Astrocyte (in vitro differentiated cells and primary cell): ENCODE data around the gene DEPDC7. TPM values are rescaled to one million over a fixed set of nuclear protein-coding genes. Genes with fewer than 3 reads are reported as not detected.

Source experiments
- DNase-seq: peaks from one replicate; pipeline ENCODE4 v3.0.0-alpha.2; 2010; ENCODE audit warnings: low read depth
- FAIRE-seq: peaks from 2 replicates; lab custom pipeline; 2011; peaks lifted over from hg19 to GRCh38; lab: Jason Lieb, UNC
- H2AFZ ChIP-seq: 2 replicates; pipeline ENCODE4 v1.6.0; 2012; ENCODE audit warnings: low read depth, low read length, inconsistent platforms
- H3K27ac ChIP-seq: 2 replicates; pipeline ENCODE4 v1.5.1; 2011; ENCODE audit warnings: low read depth, low read length, inconsistent platforms
- H3K27me3 ChIP-seq: 2 replicates; pipeline ENCODE4 v1.6.0; 2011; ENCODE audit warnings: low read length, inconsistent platforms; ENCODE audit not compliant: insufficient read depth
- H3K36me3 ChIP-seq: 2 replicates; pipeline ENCODE4 v1.5.1; 2011; ENCODE audit warnings: low read length, inconsistent platforms; ENCODE audit not compliant: insufficient read depth
- H3K4me1 ChIP-seq: 2 replicates; pipeline ENCODE4 v1.5.1; 2011; ENCODE audit warnings: low read length, inconsistent platforms; ENCODE audit not compliant: insufficient read depth
- H3K4me2 ChIP-seq: 2 replicates; pipeline ENCODE4 v1.6.0; 2012; ENCODE audit warnings: low read length, inconsistent platforms
- H3K4me3 ChIP-seq: 2 replicates; pipeline ENCODE4 v1.5.1; 2011; ENCODE audit warnings: low read depth, mild to moderate bottlenecking, low read length, inconsistent platforms; ENCODE audit not compliant: insufficient read depth
- H3K79me2 ChIP-seq: 2 replicates; pipeline ENCODE4 v1.6.0; 2012; ENCODE audit warnings: mild to moderate bottlenecking, low read length, inconsistent platforms; ENCODE audit not compliant: insufficient read depth
- H3K9ac ChIP-seq: 2 replicates; pipeline ENCODE4 v1.6.0; 2012; ENCODE audit warnings: mild to moderate bottlenecking, low read length, inconsistent platforms
- H3K9me3 ChIP-seq: 2 replicates; pipeline ENCODE4 v1.5.1; 2012; ENCODE audit warnings: low read depth, mild to moderate bottlenecking, low read length, inconsistent platforms; ENCODE audit not compliant: insufficient read depth
- H4K20me1 ChIP-seq: 2 replicates; pipeline ENCODE4 v1.6.0; 2012; ENCODE audit warnings: low read length, inconsistent platforms; ENCODE audit not compliant: insufficient read depth
- H3K27ac Mint-ChIP-seq: one replicate; pipeline ENCODE4 v1.8.0; 2021; ENCODE audit warnings: mild to moderate bottlenecking, mixed read lengths; ENCODE audit not compliant: unreplicated experiment
- H3K27me3 Mint-ChIP-seq: one replicate; pipeline ENCODE4 v1.8.0; 2021; ENCODE audit warnings: low read depth, mixed read lengths; ENCODE audit not compliant: unreplicated experiment
- H3K36me3 Mint-ChIP-seq: one replicate; pipeline ENCODE4 v1.8.0; 2021; ENCODE audit warnings: low read depth, mixed read lengths; ENCODE audit not compliant: unreplicated experiment
- H3K4me1 Mint-ChIP-seq: one replicate; pipeline ENCODE4 v1.8.0; 2021; ENCODE audit warnings: low read depth, mixed read lengths; ENCODE audit not compliant: unreplicated experiment
- H3K4me3 Mint-ChIP-seq: one replicate; pipeline ENCODE4 v1.8.0; 2021; ENCODE audit warnings: mild to moderate bottlenecking, moderate library complexity, mixed read lengths; ENCODE audit not compliant: unreplicated experiment
- H3K9me3 Mint-ChIP-seq: one replicate; pipeline ENCODE4 v1.8.0; 2021; ENCODE audit warnings: mild to moderate bottlenecking, mixed read lengths; ENCODE audit not compliant: unreplicated experiment
- EZH2 ChIP-seq: IDR thresholded peaks from 2 replicates; pipeline ENCODE4 v1.6.1; 2012; ENCODE audit warnings: mild to moderate bottlenecking, low read length, inconsistent platforms; ENCODE audit not compliant: insufficient read depth
- total RNA-seq: library from RNA; stranded (reverse); gene quantifications from 2 replicates; pipeline ENCODE4 v1.2.1, GENCODE V29; 2021
- TF ChIP-seq, protein P1 (sequence below): IDR thresholded peaks from 2 replicates; pipeline ENCODE4 v1.5.1; 2011; ENCODE audit warnings: low read depth, mild to moderate bottlenecking, inconsistent platforms, low read length, moderate library complexity; ENCODE audit not compliant: insufficient read depth

Gene DEPDC7
- total RNA-seq, 1 donor from 2014 or later: 3.7 TPM

GRCh38 chr11:33059331-33060007 is 43.8 kb downstream of the DEPDC7 start:
- no peak overlapping the region for H3K9ac ChIP-seq
- H3K27me3 ChIP-seq: no peaks in the 10 kb centered on the region
- H3K79me2 ChIP-seq: no peaks in the 10 kb centered on the region
- peaks cover 22% of the 10 kb centered on the region for H3K36me3 Mint-ChIP-seq
- DNase-seq: no peak
- peaks cover 11% of the 10 kb centered on the region for H3K4me1 ChIP-seq
- H3K4me3 Mint-ChIP-seq: no peak overlapping the region
- H3K9me3 Mint-ChIP-seq: no peaks in the 10 kb centered on the region
- no peak for FAIRE-seq
- TF ChIP-seq EZH2: no peak
- TF ChIP-seq, protein P1, sequence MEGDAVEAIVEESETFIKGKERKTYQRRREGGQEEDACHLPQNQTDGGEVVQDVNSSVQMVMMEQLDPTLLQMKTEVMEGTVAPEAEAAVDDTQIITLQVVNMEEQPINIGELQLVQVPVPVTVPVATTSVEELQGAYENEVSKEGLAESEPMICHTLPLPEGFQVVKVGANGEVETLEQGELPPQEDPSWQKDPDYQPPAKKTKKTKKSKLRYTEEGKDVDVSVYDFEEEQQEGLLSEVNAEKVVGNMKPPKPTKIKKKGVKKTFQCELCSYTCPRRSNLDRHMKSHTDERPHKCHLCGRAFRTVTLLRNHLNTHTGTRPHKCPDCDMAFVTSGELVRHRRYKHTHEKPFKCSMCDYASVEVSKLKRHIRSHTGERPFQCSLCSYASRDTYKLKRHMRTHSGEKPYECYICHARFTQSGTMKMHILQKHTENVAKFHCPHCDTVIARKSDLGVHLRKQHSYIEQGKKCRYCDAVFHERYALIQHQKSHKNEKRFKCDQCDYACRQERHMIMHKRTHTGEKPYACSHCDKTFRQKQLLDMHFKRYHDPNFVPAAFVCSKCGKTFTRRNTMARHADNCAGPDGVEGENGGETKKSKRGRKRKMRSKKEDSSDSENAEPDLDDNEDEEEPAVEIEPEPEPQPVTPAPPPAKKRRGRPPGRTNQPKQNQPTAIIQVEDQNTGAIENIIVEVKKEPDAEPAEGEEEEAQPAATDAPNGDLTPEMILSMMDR: no peak
- H3K27ac Mint-ChIP-seq: peak overlapping the region; percentile 75
- no peaks in the 10 kb centered on the region for H4K20me1 ChIP-seq
- no peak overlapping the region for H2AFZ ChIP-seq
- H3K27me3 Mint-ChIP-seq: no peaks in the 10 kb centered on the region
- peaks cover 23% of the 10 kb centered on the region for H3K4me1 Mint-ChIP-seq
- peaks cover 17% of the 10 kb centered on the region for H3K36me3 ChIP-seq
- no peak overlapping the region for H3K4me2 ChIP-seq
- no peaks in the 10 kb centered on the region for H3K9me3 ChIP-seq
- no peak overlapping the region for H3K4me3 ChIP-seq
- H3K27ac ChIP-seq: no peak overlapping the region

DNA sequence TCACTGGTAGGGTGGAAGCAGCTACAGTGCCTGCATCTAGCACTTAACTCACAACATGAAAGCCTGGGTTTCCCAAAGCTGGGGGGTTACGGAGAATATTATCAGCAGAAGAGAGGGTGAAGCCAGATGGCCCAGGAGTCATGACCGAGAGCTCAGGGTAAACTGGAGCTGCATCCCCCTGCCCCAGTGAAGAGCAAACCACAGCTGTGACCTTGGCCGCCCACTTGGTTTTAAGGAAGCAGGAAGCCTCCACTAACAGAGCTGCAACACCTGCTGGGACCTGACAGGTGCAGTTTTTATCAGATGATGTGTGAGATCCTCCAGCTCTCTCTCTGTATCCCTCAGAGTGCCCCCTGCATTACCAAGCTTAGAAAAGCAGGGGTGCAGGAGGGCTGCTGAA is 44.6 kb downstream of the DEPDC7 start:
- Histone ChIP-seq H3K27me3 (no peaks in the 10 kb centered on the region), H3K4me2 (no peak overlapping the region), H4K20me1 (no peaks in the 10 kb centered on the region), H3K9me3 (no peaks in the 10 kb centered on the region), H3K79me2 (no peaks in the 10 kb centered on the region), H2AFZ (no peak overlapping the region), H3K9ac (no peak overlapping the region), H3K4me3 (no peak overlapping the region), H3K4me1 (peaks cover 11% of the 10 kb centered on the region), H3K36me3 (peaks cover 17% of the 10 kb centered on the region), H3K27ac (no peak overlapping the region)
- Mint-ChIP-seq H3K9me3 (no peaks in the 10 kb centered on the region), H3K4me1 (peaks cover 24% of the 10 kb centered on the region), H3K27ac (no peak overlapping the region), H3K27me3 (no peaks in the 10 kb centered on the region), H3K36me3 (peaks cover 22% of the 10 kb centered on the region), H3K4me3 (no peak overlapping the region)
- no peak for TF ChIP-seq EZH2
- TF ChIP-seq, protein P1: no peak
- DNase-seq (no peak), FAIRE-seq (no peak)

DNA sequence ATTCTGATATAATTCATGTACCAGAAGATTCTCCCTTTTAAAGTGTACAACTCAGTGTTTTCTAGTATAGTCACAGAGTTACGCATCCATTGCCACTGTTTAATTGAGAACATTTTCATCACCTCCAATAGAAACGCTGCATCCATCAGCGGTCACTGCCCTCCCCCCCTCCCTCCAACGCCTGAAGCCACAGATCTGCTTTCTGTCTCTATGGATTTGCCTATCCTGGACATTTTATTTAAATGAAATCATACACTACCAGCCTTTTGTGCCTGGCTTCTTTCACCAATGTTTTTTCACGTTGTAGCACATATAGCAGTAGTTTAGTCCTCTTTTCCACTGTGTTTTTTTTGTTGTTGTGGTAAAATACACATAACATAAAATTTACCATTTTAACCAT is 46.5 kb downstream of the DEPDC7 start:
- Histone ChIP-seq H3K4me2 (no peak overlapping the region), H2AFZ (no peak overlapping the region), H3K27ac (no peak overlapping the region), H3K9ac (no peak overlapping the region), H3K9me3 (no peaks in the 10 kb centered on the region), H3K4me1 (peaks cover 11% of the 10 kb centered on the region), H3K79me2 (no peaks in the 10 kb centered on the region), H4K20me1 (peaks cover 6% of the 10 kb centered on the region), H3K4me3 (no peak overlapping the region), H3K27me3 (no peaks in the 10 kb centered on the region), H3K36me3 (peaks cover 13% of the 10 kb centered on the region)
- FAIRE-seq (no peak), DNase-seq (no peak)
- H3K4me3 Mint-ChIP-seq: no peak overlapping the region
- no peak for TF ChIP-seq EZH2
- H3K27me3 Mint-ChIP-seq: no peaks in the 10 kb centered on the region
- H3K36me3 Mint-ChIP-seq: peaks cover 25% of the 10 kb centered on the region
- no peak overlapping the region for H3K27ac Mint-ChIP-seq
- H3K4me1 Mint-ChIP-seq: peaks cover 24% of the 10 kb centered on the region
- no peaks in the 10 kb centered on the region for H3K9me3 Mint-ChIP-seq
